ENCODE measurements around the gene BSPRY.

GRCh38 chr9:113311961-113312360, 37.4 kb upstream of the BSPRY start:
- TF ChIP-seq, protein P1, sequence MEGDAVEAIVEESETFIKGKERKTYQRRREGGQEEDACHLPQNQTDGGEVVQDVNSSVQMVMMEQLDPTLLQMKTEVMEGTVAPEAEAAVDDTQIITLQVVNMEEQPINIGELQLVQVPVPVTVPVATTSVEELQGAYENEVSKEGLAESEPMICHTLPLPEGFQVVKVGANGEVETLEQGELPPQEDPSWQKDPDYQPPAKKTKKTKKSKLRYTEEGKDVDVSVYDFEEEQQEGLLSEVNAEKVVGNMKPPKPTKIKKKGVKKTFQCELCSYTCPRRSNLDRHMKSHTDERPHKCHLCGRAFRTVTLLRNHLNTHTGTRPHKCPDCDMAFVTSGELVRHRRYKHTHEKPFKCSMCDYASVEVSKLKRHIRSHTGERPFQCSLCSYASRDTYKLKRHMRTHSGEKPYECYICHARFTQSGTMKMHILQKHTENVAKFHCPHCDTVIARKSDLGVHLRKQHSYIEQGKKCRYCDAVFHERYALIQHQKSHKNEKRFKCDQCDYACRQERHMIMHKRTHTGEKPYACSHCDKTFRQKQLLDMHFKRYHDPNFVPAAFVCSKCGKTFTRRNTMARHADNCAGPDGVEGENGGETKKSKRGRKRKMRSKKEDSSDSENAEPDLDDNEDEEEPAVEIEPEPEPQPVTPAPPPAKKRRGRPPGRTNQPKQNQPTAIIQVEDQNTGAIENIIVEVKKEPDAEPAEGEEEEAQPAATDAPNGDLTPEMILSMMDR (conservative IDR thresholded peaks at IDR 0.05 in 1 of 2, IDR thresholded peaks at IDR 0.05 in 1 of 2; ENCODE audit: low read depth in 1 of 2, low read length in 2 of 2), result no peak
- no peak for TF ChIP-seq EZH2 (IDR thresholded peaks at IDR 0.05; ENCODE audit: low read length, missing control alignments)
